MM.1S (cell line): ENCODE data around the gene OBSCN.

Experiments used
- EZH2 ChIP-seq: fragments of 300-600 bp; sonication (generic); optimal IDR thresholded peaks from 2 replicates; pipeline ENCODE3; 2017; ENCODE audit warnings: low read depth, mild to moderate bottlenecking, antibody characterized with exemption, low read length, mixed read lengths
- TF ChIP-seq, protein P1 (sequence below): fragments of 300-600 bp; sonication (generic); IDR thresholded peaks from 2 replicates; pipeline ENCODE4 v1.5.1; 2016; ENCODE audit warnings: antibody characterized with exemption, low read length, mixed read lengths

DNA sequence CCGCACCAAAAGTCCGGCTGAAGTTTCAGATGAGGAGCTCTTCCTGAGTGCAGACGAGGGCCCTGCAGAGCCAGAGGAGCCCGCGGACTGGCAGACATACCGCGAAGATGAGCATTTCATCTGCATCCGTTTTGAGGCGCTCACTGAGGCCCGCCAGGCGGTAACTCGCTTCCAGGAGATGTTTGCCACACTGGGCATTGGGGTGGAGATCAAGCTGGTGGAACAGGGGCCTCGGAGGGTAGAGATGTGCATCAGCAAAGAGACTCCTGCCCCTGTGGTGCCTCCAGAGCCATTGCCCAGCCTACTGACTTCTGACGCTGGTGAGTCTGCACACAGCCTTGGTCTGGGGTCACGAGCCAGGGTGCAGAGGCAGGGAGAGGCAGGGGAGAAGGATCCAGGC lies 114.1 kb downstream of the OBSCN start:
- no peak for TF ChIP-seq EZH2
- TF ChIP-seq, protein P1, sequence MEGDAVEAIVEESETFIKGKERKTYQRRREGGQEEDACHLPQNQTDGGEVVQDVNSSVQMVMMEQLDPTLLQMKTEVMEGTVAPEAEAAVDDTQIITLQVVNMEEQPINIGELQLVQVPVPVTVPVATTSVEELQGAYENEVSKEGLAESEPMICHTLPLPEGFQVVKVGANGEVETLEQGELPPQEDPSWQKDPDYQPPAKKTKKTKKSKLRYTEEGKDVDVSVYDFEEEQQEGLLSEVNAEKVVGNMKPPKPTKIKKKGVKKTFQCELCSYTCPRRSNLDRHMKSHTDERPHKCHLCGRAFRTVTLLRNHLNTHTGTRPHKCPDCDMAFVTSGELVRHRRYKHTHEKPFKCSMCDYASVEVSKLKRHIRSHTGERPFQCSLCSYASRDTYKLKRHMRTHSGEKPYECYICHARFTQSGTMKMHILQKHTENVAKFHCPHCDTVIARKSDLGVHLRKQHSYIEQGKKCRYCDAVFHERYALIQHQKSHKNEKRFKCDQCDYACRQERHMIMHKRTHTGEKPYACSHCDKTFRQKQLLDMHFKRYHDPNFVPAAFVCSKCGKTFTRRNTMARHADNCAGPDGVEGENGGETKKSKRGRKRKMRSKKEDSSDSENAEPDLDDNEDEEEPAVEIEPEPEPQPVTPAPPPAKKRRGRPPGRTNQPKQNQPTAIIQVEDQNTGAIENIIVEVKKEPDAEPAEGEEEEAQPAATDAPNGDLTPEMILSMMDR = no peak
